Body of pancreas (tissue), 4 donors: Measurements from ENCODE around the gene TTC21B.

Experiments
- POLR2A ChIP-seq, 3 donors: fragments of 450-650 bp; IDR thresholded peaks; one replicate each; pipeline ENCODE4 v1.6.1; 2016; ENCODE audit warnings: antibody characterized with exemption in 3 of 3, mild to moderate bottlenecking in 2 of 3
- TF ChIP-seq, protein P1 (sequence below), 7 experiments: fragments of 450-650 bp in 4 of 7; fragments of 200-600 bp in 3 of 7; sonication (generic) in 3 of 7; IDR thresholded peaks; one replicate each; pipeline ENCODE4 v1.5.1; 2016 to 2019; ENCODE audit warnings: antibody characterized with exemption in 7 of 7

DNA sequence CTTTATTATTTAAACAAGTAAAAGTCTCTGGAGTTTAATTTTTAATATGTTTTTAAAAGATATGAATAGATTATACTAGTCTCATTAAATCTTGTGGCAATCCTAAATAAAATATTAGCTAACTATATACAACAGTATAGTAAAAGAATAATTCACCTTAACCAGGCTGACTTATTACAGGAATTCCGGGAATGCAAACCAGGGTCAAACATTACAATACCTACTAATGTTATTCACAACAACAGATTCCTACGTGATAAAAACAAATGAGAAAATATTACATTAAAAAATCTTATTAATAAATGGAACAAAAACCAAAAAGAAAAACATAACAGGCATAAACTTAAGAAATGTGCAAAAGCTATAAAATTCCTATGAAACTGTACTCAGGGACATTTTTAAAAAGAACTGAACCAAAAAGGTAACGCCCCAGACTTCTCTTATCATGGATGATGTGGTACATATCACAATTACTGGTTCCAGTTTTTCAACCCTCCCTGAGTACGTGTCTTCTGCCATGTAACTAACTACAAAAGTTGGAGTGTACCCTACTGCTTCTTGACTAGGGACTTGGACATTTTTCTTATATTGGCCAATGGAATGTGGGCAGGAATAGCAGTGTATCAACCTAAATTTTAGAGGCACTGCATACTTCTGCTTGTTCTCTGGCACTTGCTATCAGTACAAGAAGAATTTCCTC is 20.2 kb downstream of the TTC21B start:
- TF ChIP-seq, protein P1, sequence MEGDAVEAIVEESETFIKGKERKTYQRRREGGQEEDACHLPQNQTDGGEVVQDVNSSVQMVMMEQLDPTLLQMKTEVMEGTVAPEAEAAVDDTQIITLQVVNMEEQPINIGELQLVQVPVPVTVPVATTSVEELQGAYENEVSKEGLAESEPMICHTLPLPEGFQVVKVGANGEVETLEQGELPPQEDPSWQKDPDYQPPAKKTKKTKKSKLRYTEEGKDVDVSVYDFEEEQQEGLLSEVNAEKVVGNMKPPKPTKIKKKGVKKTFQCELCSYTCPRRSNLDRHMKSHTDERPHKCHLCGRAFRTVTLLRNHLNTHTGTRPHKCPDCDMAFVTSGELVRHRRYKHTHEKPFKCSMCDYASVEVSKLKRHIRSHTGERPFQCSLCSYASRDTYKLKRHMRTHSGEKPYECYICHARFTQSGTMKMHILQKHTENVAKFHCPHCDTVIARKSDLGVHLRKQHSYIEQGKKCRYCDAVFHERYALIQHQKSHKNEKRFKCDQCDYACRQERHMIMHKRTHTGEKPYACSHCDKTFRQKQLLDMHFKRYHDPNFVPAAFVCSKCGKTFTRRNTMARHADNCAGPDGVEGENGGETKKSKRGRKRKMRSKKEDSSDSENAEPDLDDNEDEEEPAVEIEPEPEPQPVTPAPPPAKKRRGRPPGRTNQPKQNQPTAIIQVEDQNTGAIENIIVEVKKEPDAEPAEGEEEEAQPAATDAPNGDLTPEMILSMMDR (IDR thresholded peaks at IDR 0.05): no peak
- TF ChIP-seq POLR2A (IDR thresholded peaks at IDR 0.05): no peak
